Stomach (tissue), 9 donors: ENCODE results near the gene NEO1. TPM values are rescaled to one million over a fixed set of nuclear protein-coding genes. Genes with fewer than 3 reads are reported as not detected.

Experiments used
- DNase-seq, 2 donors: peaks; one replicate each; pipeline versions ENCODE4 v3.0.0 to v3.0.0-alpha.2; 2013 to 2019
- H3K27ac ChIP-seq, 5 donors: fragments of 200-600 bp in 4 of 5; sonication (generic) in 4 of 5; one replicate each; pipeline ENCODE4 v1.5.1; 2013 to 2019; ENCODE audit warnings: mild to moderate bottlenecking in 1 of 5, moderate library complexity in 1 of 5
- H3K27me3 ChIP-seq, 3 donors: fragments of 200-600 bp; sonication (generic); one replicate each; pipeline ENCODE4 v1.5.1; 2017 to 2019; ENCODE audit warnings: mixed run types in 1 of 3
- H3K36me3 ChIP-seq, 4 donors: fragments of 200-600 bp; sonication (generic); 1 replicate in 3 of 4; 2 replicates in 1 of 4; pipeline ENCODE4 v1.5.1; 2016 to 2019
- H3K4me1 ChIP-seq, 4 donors: fragments of 200-600 bp; sonication (generic); one replicate each; pipeline ENCODE4 v1.5.1; 2016 to 2019
- H3K4me3 ChIP-seq, 4 donors: fragments of 200-600 bp; sonication (generic) in 3 of 4; one replicate each; pipeline ENCODE4 v1.5.1; 2016 to 2019; ENCODE audit warnings: mild to moderate bottlenecking in 1 of 4
- H3K9me3 ChIP-seq, 4 donors: fragments of 200-600 bp; sonication (generic); one replicate each; pipeline ENCODE4 v1.5.1; 2016 to 2019
- CTCF ChIP-seq, 7 experiments: fragments of 450-650 bp in 4 of 7; fragments of 200-600 bp in 3 of 7; sonication (generic) in 3 of 7; IDR thresholded peaks; one replicate each; pipeline ENCODE4 v1.5.1; 2016 to 2019; ENCODE audit warnings: antibody characterized with exemption in 7 of 7, control low read depth in 2 of 7, mild to moderate bottlenecking in 1 of 7
- EP300 ChIP-seq: sonication (generic); formaldehyde crosslinking; IDR thresholded peaks from one replicate; pipeline ENCODE4 v1.6.1; 2017; ENCODE audit warnings: antibody characterized with exemption
- POLR2A ChIP-seq, 4 donors: fragments of 450-650 bp; IDR thresholded peaks; one replicate each; pipeline ENCODE4 v1.6.1; 2016; ENCODE audit warnings: antibody characterized with exemption in 4 of 4, control low read depth in 2 of 4, mild to moderate bottlenecking in 1 of 4, moderate library complexity in 1 of 4
- POLR2AphosphoS5 ChIP-seq, 3 donors: sonication (generic); formaldehyde crosslinking; IDR thresholded peaks; one replicate each; pipeline ENCODE4 v1.6.1; 2016; ENCODE audit warnings: antibody characterized with exemption in 3 of 3
- WGBS, 5 donors: extraction: QIAGEN DNeasy Blood & Tissue Kit in 3 of 5; methylation state at CpG; one replicate each; pipeline versions ENCODE4 v1.1.5 to v1.1.7; 2013 to 2018; 5-methylcytosine and 5-hydroxymethylcytosine counted together
- intact Hi-C: fragments of 100-400 bp; cut with DNase I; formaldehyde crosslinking; loops from one replicate; pipeline ENCODE4 v1.15.1; 2023; ENCODE audit warnings: low total_unique reads
- polyA plus RNA-seq, 3 donors: library from polyadenylated mRNA; stranded (reverse); fragments of 200-250 nt; gene quantifications; one replicate each; pipeline ENCODE4 v1.2.3, GENCODE V29; 2013
- total RNA-seq, 5 donors: library from RNA; depleted of rRNA; stranded (reverse); fragments of >200 nt; gene quantifications; one replicate each; pipeline versions ENCODE4 v1.1.0 to v1.2.3, GENCODE V29; 2014 to 2016
- donor health status: healthy with polysubstance abuse.
- donor health status: Bipolar disorder and iron deficiency.
- donor health status: healthy.

Gene NEO1
- total and polyA plus RNA-seq, 8 donors = 4.7 to 182 (median 17.3) TPM

DNA sequence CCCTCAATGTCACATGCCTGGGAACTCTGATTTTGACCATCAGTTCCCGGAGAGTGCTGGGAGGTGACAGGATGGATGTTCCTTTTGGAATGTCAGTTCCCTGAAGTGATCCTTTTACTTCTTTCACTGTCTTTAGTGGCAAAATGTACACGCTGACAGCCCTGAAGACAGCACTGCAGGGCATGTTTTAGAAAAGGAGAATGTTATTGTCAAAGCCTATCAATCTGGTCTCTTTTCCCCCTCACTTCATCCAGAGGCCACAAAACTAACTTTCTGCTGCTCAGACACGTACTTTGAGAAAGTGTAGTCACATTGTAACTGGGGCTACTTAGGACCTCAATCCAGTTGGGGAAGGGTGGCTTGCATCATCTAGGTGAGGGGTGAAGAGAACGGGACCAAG, 14.0 kb upstream of the NEO1 start:
- H3K36me3 ChIP-seq = no peaks in the 10 kb centered on the region
- 71 to 83% (median 79%) methylated on average over 4 of the region's 4 CpGs for WGBS, 5 donors
- no peaks in the 10 kb centered on the region for H3K4me1 ChIP-seq
- H3K4me3 ChIP-seq = no peak overlapping the region
- TF ChIP-seq EP300 (no peak), POLR2AphosphoS5 (IDR thresholded peaks at IDR 0.05) (no peak), CTCF (IDR thresholded peaks at IDR 0.05) (no peak), POLR2A (IDR thresholded peaks at IDR 0.05) (no peak)
- no peaks in the 10 kb centered on the region for H3K9me3 ChIP-seq
- intact Hi-C loops = no loop called here
- H3K27ac ChIP-seq = no peak overlapping the region
- DNase-seq = no peak
- peaks cover 0 to 7% (median 0%) of the 10 kb centered on the region in 3 donors for H3K27me3 ChIP-seq

DNA sequence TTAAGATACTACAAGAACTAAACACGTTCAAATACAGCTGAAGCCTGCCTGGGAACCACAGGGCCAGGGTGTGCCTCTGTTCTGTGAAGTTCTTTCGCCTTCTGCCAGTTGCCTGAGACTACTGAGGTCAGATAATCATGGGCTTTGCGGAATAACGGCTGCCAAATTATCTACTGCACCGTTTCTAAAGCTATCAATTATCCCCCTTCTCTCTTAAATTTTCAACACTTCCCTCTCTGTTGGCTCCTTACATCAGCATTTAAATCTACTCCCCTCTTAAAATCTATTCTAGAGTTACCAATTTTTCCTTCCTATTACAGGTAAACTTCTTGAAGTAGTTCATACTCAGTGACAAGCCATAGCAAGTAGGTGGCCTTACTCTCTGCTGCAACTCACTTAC, 6.2 kb upstream of the NEO1 start:
- H3K4me3 ChIP-seq = no peak overlapping the region
- TF ChIP-seq POLR2AphosphoS5 (IDR thresholded peaks at IDR 0.05) (no peak), EP300 (no peak), POLR2A (IDR thresholded peaks at IDR 0.05) (no peak), CTCF (IDR thresholded peaks at IDR 0.05) (no peak)

GRCh38 chr15:73047882-73048281, 4.4 kb upstream of the NEO1 start:
- WGBS, 5 donors = 85 to 92% (median 90%) methylated on average over 6 of the region's 6 CpGs
- intact Hi-C loops = no loop called here
- H3K36me3 ChIP-seq = no peaks in the 10 kb centered on the region
- no peak overlapping the region for H3K4me3 ChIP-seq
- H3K9me3 ChIP-seq = no peaks in the 10 kb centered on the region
- peaks cover 0 to 18% (median 0%) of the 10 kb centered on the region in 3 donors for H3K27me3 ChIP-seq
- no peak for DNase-seq
- H3K4me1 ChIP-seq = peaks cover 0 to 10% (median 4%) of the 10 kb centered on the region in 4 donors
- TF ChIP-seq EP300 = no peak
- TF ChIP-seq POLR2A (IDR thresholded peaks at IDR 0.05) = no peak
- TF ChIP-seq CTCF (IDR thresholded peaks at IDR 0.05) = no peak
- TF ChIP-seq POLR2AphosphoS5 (IDR thresholded peaks at IDR 0.05) = no peak
- no peak overlapping the region for H3K27ac ChIP-seq

More for the DNA sequence above, 6.2 kb upstream of the NEO1 start:
- no peaks in the 10 kb centered on the region for H3K36me3 ChIP-seq
- WGBS, 5 donors = 34 to 52% (median 40%) methylated on average over 5 of the region's 5 CpGs
- intact Hi-C loops = no loop called here
- DNase-seq = no peak
- H3K27ac ChIP-seq = no peak overlapping the region
- H3K27me3 ChIP-seq = peaks cover 0 to 8% (median 0%) of the 10 kb centered on the region in 3 donors
- no peaks in the 10 kb centered on the region for H3K9me3 ChIP-seq
- H3K4me1 ChIP-seq = peaks cover 0 to 6% (median 2%) of the 10 kb centered on the region in 4 donors

DNA sequence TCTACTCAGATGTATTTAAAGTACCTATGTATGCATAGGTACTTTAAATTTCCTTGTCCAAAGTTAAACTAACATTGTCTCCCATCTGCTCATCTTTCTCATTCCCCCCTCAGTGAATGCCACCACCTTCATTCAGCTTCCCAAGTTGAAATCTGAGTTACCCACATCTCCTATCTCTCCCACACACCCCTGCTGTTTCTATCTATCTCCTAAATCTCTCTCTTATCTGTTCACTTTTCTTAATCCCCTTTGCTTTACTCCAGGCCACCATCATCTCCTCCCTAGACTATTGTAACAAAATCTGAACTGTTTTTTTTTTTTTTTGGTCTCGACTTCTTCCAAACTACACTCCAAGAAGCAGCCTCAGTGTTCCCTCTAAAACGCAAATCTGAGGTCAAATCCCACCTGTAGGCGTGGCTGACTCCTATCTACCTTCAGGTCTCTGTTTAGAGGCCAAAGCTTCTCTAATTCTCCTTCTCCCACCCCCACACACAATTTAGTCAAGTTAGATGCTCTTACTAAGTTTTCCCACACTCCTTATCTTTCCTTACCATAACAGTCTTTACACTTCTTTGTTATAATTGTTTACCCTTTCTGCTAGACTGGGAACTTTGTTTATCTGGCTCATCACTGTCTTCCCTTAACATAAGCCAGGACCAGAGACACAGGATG, 3.5 kb upstream of the NEO1 start:
- H3K4me3 ChIP-seq = no peak overlapping the region
- H3K27ac ChIP-seq = no peak overlapping the region
- no peaks in the 10 kb centered on the region for H3K9me3 ChIP-seq
- DNase-seq = no peak
- 41 to 61% (median 46%) methylated on average over 3 of the region's 3 CpGs for WGBS, 5 donors
- peaks cover 0 to 21% (median 0%) of the 10 kb centered on the region in 3 donors for H3K27me3 ChIP-seq
- TF ChIP-seq POLR2AphosphoS5 (IDR thresholded peaks at IDR 0.05) (no peak), EP300 (no peak), CTCF (IDR thresholded peaks at IDR 0.05) (no peak), POLR2A (IDR thresholded peaks at IDR 0.05) (no peak)
- intact Hi-C loops = no loop called here
- H3K4me1 ChIP-seq = peaks cover 0 to 18% (median 10%) of the 10 kb centered on the region in 4 donors
- no peaks in the 10 kb centered on the region for H3K36me3 ChIP-seq
